Measurements from ENCODE around the gene SRRM4.

DNA sequence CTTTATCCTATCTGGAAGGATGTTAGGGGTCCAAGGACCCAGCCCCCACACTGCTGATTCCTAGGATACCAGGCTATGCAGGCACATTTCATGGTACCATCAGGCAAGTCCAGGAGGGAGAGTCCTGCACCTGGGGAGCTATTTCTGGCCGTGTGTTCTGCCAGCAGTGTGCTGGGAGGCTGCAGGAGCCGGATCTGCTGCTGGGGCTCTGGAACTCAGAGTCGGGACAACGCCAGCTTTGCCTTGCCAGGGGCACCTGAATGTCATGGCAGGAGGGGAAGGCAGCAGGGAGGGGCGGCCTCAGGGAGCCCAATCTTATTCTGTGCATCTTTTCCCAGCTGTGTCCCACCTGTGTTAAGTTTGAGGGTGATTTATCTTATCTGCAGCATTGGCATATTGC, 17.8 kb downstream of the SRRM4 start:
- TF ChIP-seq, protein P1, sequence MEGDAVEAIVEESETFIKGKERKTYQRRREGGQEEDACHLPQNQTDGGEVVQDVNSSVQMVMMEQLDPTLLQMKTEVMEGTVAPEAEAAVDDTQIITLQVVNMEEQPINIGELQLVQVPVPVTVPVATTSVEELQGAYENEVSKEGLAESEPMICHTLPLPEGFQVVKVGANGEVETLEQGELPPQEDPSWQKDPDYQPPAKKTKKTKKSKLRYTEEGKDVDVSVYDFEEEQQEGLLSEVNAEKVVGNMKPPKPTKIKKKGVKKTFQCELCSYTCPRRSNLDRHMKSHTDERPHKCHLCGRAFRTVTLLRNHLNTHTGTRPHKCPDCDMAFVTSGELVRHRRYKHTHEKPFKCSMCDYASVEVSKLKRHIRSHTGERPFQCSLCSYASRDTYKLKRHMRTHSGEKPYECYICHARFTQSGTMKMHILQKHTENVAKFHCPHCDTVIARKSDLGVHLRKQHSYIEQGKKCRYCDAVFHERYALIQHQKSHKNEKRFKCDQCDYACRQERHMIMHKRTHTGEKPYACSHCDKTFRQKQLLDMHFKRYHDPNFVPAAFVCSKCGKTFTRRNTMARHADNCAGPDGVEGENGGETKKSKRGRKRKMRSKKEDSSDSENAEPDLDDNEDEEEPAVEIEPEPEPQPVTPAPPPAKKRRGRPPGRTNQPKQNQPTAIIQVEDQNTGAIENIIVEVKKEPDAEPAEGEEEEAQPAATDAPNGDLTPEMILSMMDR (conservative IDR thresholded peaks at IDR 0.05 in 1 of 2, IDR thresholded peaks at IDR 0.05 in 1 of 2; ENCODE audit: low read depth in 1 of 2, low read length in 2 of 2) = no peak
- TF ChIP-seq EZH2 (IDR thresholded peaks at IDR 0.05; ENCODE audit: low read length, missing control alignments) = no peak
